Fibroblast of lung (primary cell): ENCODE data around the gene ZNF174. TPM values are rescaled to one million over a fixed set of nuclear protein-coding genes. Genes with fewer than 3 reads are reported as not detected.

Experiments
- polyA plus RNA-seq, 2 donors: library from polyadenylated mRNA; depleted of rRNA in 1 of 2; stranded (reverse) in 1 of 2; unstranded in 1 of 2; fragments of >200 nt; gene quantifications; 2 replicates each; pipeline ENCODE4 v1.2.1, GENCODE V29; 2011 to 2012; ENCODE audit warnings: missing spikeins in 1 of 2
- total RNA-seq: library from RNA; depleted of rRNA; stranded (reverse); fragments of >200 nt; gene quantifications from 2 replicates; pipeline ENCODE4 v1.2.1, GENCODE V29; 2014

ZNF174 gene
- total and polyA plus RNA-seq, 2 donors (not counting 1 experiment from before 2014, with no cell fraction given): 8.5 to 9.2 TPM

Other genes starting within 250 kb of the ZNF174 start
- gene OR1F1, start 213.0 kb upstream of the ZNF174 start, total RNA-seq: not detected in 2 replicates
- 0.07 and 0.23 TPM in 2 replicates for gene OR1F1, start 213.0 kb upstream of the ZNF174 start, polyA plus RNA-seq
- gene ZNF200, start 166.1 kb upstream of the ZNF174 start, total RNA-seq: 8.0 and 8.1 TPM in 2 replicates
- gene ZNF200, start 166.1 kb upstream of the ZNF174 start, polyA plus RNA-seq: 5.1 and 5.9 TPM in 2 replicates
- gene MEFV, start 144.6 kb upstream of the ZNF174 start, total RNA-seq: under 0.01 and 0.17 TPM in 2 replicates
- not detected in 2 replicates for gene MEFV, start 144.6 kb upstream of the ZNF174 start, polyA plus RNA-seq
- gene ZNF263, start 117.7 kb upstream of the ZNF174 start, total RNA-seq: 37.3 and 47.5 TPM in 2 replicates
- 9.9 and 11.1 TPM in 2 replicates for gene ZNF263, start 117.7 kb upstream of the ZNF174 start, polyA plus RNA-seq
- gene TIGD7, start 95.8 kb upstream of the ZNF174 start, total RNA-seq: 9.2 and 9.6 TPM in 2 replicates
- 2.2 and 2.9 TPM in 2 replicates for gene TIGD7, start 95.8 kb upstream of the ZNF174 start, polyA plus RNA-seq
- 19.3 and 24.3 TPM in 2 replicates for gene ZNF75A, start 95.7 kb upstream of the ZNF174 start, total RNA-seq
- gene ZNF75A, start 95.7 kb upstream of the ZNF174 start, polyA plus RNA-seq: 13.4 and 14.4 TPM in 2 replicates
- gene OR2C1, start 45.3 kb upstream of the ZNF174 start, total RNA-seq: under 0.01 and 0.17 TPM in 2 replicates
- gene OR2C1, start 45.3 kb upstream of the ZNF174 start, polyA plus RNA-seq: 0.09 and 0.31 TPM in 2 replicates
- gene ZSCAN32, start 211 bp upstream of the ZNF174 start, total RNA-seq: 10.0 and 13.7 TPM in 2 replicates
- gene ZSCAN32, start 211 bp upstream of the ZNF174 start, polyA plus RNA-seq: 11.3 and 14.1 TPM in 2 replicates
- 1.8 and 2.0 TPM in 2 replicates for gene ZNF597, start 42.3 kb downstream of the ZNF174 start, total RNA-seq
- 1.4 and 1.6 TPM in 2 replicates for gene ZNF597, start 42.3 kb downstream of the ZNF174 start, polyA plus RNA-seq
- 9.2 and 12.6 TPM in 2 replicates for gene NAA60, start 42.5 kb downstream of the ZNF174 start, total RNA-seq
- gene NAA60, start 42.5 kb downstream of the ZNF174 start, polyA plus RNA-seq: 20.9 and 33.6 TPM in 2 replicates
- gene C16orf90, start 94.3 kb downstream of the ZNF174 start, total RNA-seq: not detected in 2 replicates
- not detected in 2 replicates for gene C16orf90, start 94.3 kb downstream of the ZNF174 start, polyA plus RNA-seq
- gene CLUAP1, start 99.8 kb downstream of the ZNF174 start, total RNA-seq: 21.1 and 22.3 TPM in 2 replicates
- 22.7 and 28.0 TPM in 2 replicates for gene CLUAP1, start 99.8 kb downstream of the ZNF174 start, polyA plus RNA-seq
- gene NLRC3, start 176.2 kb downstream of the ZNF174 start, total RNA-seq: under 0.01 and 0.17 TPM in 2 replicates
- not detected in 2 replicates for gene NLRC3, start 176.2 kb downstream of the ZNF174 start, polyA plus RNA-seq
- gene SLX4, start 210.4 kb downstream of the ZNF174 start, total RNA-seq: 2.3 and 4.0 TPM in 2 replicates
- 0.81 and 1.3 TPM in 2 replicates for gene SLX4, start 210.4 kb downstream of the ZNF174 start, polyA plus RNA-seq